HepG2 (cell line): ENCODE data around the gene RAB11FIP5. TPM values are rescaled to one million over a fixed set of nuclear protein-coding genes. Genes with fewer than 3 reads are reported as not detected.

Experiments
- HCFC1 ChIP-seq: fragments of 150-350 bp; IDR thresholded peaks from 2 replicates; pipeline ENCODE4 v1.6.1; 2014; ENCODE audit warnings: low read depth, low read length
- HES4 ChIP-seq: sonication (generic); formaldehyde crosslinking; IDR thresholded peaks from 2 replicates; pipeline ENCODE4 v1.9.0; 2021; ENCODE audit warnings: mild to moderate bottlenecking, missing genetic modification reagents, borderline replicate concordance
- KDM2A ChIP-seq: sonication (generic); formaldehyde crosslinking; IDR thresholded peaks from 2 replicates; pipeline ENCODE4 v1.4.0; 2020; ENCODE audit warnings: low read depth, missing genetic modification reagents, borderline replicate concordance
- NCOA5 ChIP-seq: sonication (generic); formaldehyde crosslinking; IDR thresholded peaks from 2 replicates; pipeline ENCODE4 v1.4.0; 2020; ENCODE audit warnings: missing genetic modification reagents
- NR2F2 ChIP-seq: IDR thresholded peaks from 2 replicates; pipeline ENCODE4 v1.6.1; 2012; ENCODE audit warnings: low read depth, inconsistent platforms, borderline replicate concordance
- PHF5A ChIP-seq: IDR thresholded peaks from one replicate; pipeline ENCODE4 v1.6.1; 2018; ENCODE audit warnings: low read depth, missing genetic modification reagents; ENCODE audit not compliant: unreplicated experiment
- SMAD3 ChIP-seq: sonication (generic); formaldehyde crosslinking; IDR thresholded peaks from 2 replicates; pipeline ENCODE4 v1.4.0; 2020; ENCODE audit warnings: missing genetic modification reagents
- THYN1 ChIP-seq: sonication (generic); formaldehyde crosslinking; IDR thresholded peaks from 2 replicates; pipeline ENCODE4 v1.8.1; 2023; ENCODE audit warnings: low read depth, mild to moderate bottlenecking, moderate library complexity, missing genetic modification reagents, borderline replicate concordance
- ZNF441 ChIP-seq: sonication (generic); formaldehyde crosslinking; IDR thresholded peaks from 2 replicates; pipeline ENCODE4 v1.7.0; 2021; ENCODE audit warnings: missing genetic modification reagents, borderline replicate concordance
- polyA plus RNA-seq, 8 experiments: library from polyadenylated mRNA; depleted of rRNA in 3 of 8; stranded (reverse) in 7 of 8; unstranded in 1 of 8; fragments of >200 nt; fragmentation: Illumina TruSeq in 4 of 8; extraction: Trizol in 4 of 8; gene quantifications; 2 replicates each; pipeline versions ENCODE4 v1.2.1 to v1.2.3, GENCODE V29; 2011 to 2016; ENCODE audit warnings: low read depth in 4 of 8, missing spikeins in 1 of 8, mixed read lengths in 1 of 8; ENCODE audit not compliant: insufficient read depth in 1 of 8
- total RNA-seq, 5 experiments: library from RNA; depleted of rRNA; stranded (reverse); fragments of >200 nt; fragmentation: Illumina TruSeq; extraction: Trizol; gene quantifications; 2 replicates each; pipeline ENCODE4 v1.2.3, GENCODE V29; 2016; ENCODE audit warnings: low read depth in 1 of 5
- TF ChIP-seq, protein P1 (sequence below): sonication (generic); formaldehyde crosslinking; conservative IDR thresholded peaks from 2 replicates; pipeline ENCODE4 v1.4.0; 2020; ENCODE audit warnings: missing genetic modification reagents
- TF ChIP-seq, protein P2 (sequence below): IDR thresholded peaks from 2 replicates; pipeline ENCODE4 v1.6.1; 2012; ENCODE audit warnings: inconsistent platforms
- TF ChIP-seq, protein P3 (sequence below): sonication (generic); formaldehyde crosslinking; IDR thresholded peaks from 2 replicates; pipeline ENCODE4 v1.5.0; 2020; ENCODE audit warnings: mild to moderate bottlenecking, missing genetic modification reagents
- TF ChIP-seq, protein P4 (sequence below): sonication (generic); formaldehyde crosslinking; IDR thresholded peaks from 2 replicates; pipeline ENCODE4 v1.4.0; 2020; ENCODE audit warnings: missing genetic modification reagents
- TF ChIP-seq, protein P5 (sequence below): sonication (generic); formaldehyde crosslinking; IDR thresholded peaks from 2 replicates; pipeline ENCODE4 v1.8.1; 2023; ENCODE audit warnings: mild to moderate bottlenecking, inconsistent platforms, moderate library complexity, missing genetic modification reagents, borderline replicate concordance
- TF ChIP-seq, protein P6 (sequence below): sonication (generic); formaldehyde crosslinking; IDR thresholded peaks from 2 replicates; pipeline ENCODE4 v1.5.0; 2020; ENCODE audit warnings: missing genetic modification reagents, mild to moderate bottlenecking, borderline replicate concordance
- TF ChIP-seq, protein P7 (sequence below): sonication (generic); formaldehyde crosslinking; IDR thresholded peaks from 2 replicates; pipeline ENCODE4 v1.4.0; 2020; ENCODE audit warnings: missing genetic modification reagents

RAB11FIP5 gene
- total and polyA plus RNA-seq, 2 of the 13 experiments (the other 11 are each of a cell fraction or from before 2014, with no cell fraction given) = 9.4 to 22.9 TPM

DNA sequence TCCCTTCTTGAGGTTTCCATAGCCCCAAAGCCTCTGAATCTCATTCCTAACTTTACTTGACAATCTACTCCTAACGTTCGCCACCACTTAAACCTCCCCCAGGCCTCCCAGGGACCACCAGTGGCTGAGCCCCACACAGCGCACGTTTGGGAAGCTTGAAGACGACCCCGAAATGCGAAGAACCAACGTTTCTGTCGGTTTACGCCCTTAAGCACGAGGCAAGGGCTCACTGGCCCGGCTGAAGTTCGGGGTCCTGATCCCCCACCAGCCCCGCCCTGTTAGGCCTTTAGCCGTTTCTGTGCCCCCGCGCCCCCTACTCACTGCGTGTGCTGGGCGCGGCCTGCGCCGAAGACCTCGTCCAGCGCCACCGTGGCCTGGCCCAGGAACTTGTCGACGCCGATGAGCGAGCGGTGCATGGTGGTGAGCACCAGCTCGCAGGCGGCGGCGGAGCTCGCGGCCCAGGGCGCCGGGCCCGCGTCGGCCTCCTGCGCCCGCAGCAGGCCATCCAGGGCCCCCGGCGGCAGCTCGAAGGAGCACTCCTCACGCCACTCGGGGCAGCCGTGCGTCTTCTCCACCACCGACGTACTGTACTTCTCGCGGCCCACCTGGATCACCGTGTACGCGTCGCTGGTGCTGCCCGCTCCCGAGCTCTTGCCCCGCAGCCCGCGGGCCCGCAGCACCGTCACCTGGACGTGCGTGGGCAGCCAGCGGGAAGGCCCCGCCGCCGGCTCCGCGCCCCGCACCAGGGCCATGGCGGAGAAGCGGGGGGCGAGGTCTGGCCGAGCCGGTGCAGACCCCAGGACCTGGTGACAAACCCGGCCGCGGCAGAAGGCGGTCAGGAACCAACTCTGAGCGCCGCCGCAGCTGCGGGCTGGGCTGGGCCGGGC, 479 bp downstream of the RAB11FIP5 start (continued):
- TF ChIP-seq, protein P1, sequence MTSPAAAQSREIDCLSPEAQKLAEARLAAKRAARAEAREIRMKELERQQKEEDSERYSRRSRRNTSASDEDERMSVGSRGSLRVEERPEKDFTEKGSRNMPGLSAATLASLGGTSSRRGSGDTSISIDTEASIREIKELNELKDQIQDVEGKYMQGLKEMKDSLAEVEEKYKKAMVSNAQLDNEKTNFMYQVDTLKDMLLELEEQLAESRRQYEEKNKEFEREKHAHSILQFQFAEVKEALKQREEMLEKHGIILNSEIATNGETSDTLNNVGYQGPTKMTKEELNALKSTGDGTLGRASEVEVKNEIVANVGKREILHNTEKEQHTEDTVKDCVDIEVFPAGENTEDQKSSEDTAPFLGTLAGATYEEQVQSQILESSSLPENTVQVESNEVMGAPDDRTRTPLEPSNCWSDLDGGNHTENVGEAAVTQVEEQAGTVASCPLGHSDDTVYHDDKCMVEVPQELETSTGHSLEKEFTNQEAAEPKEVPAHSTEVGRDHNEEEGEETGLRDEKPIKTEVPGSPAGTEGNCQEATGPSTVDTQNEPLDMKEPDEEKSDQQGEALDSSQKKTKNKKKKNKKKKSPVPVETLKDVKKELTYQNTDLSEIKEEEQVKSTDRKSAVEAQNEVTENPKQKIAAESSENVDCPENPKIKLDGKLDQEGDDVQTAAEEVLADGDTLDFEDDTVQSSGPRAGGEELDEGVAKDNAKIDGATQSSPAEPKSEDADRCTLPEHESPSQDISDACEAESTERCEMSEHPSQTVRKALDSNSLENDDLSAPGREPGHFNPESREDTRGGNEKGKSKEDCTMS (CRISPR knock-in tag) = no peak
- TF ChIP-seq, protein P2, sequence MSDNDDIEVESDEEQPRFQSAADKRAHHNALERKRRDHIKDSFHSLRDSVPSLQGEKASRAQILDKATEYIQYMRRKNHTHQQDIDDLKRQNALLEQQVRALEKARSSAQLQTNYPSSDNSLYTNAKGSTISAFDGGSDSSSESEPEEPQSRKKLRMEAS = peak; percentile 96
- TF ChIP-seq PHF5A (CRISPR knock-in tag) = no peak
- TF ChIP-seq, protein P3, sequence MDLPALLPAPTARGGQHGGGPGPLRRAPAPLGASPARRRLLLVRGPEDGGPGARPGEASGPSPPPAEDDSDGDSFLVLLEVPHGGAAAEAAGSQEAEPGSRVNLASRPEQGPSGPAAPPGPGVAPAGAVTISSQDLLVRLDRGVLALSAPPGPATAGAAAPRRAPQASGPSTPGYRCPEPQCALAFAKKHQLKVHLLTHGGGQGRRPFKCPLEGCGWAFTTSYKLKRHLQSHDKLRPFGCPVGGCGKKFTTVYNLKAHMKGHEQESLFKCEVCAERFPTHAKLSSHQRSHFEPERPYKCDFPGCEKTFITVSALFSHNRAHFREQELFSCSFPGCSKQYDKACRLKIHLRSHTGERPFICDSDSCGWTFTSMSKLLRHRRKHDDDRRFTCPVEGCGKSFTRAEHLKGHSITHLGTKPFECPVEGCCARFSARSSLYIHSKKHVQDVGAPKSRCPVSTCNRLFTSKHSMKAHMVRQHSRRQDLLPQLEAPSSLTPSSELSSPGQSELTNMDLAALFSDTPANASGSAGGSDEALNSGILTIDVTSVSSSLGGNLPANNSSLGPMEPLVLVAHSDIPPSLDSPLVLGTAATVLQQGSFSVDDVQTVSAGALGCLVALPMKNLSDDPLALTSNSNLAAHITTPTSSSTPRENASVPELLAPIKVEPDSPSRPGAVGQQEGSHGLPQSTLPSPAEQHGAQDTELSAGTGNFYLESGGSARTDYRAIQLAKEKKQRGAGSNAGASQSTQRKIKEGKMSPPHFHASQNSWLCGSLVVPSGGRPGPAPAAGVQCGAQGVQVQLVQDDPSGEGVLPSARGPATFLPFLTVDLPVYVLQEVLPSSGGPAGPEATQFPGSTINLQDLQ (CRISPR knock-in tag) = peak; percentile 85
- TF ChIP-seq HES4 (CRISPR knock-in tag) = peak; percentile 96
- TF ChIP-seq, protein P4, sequence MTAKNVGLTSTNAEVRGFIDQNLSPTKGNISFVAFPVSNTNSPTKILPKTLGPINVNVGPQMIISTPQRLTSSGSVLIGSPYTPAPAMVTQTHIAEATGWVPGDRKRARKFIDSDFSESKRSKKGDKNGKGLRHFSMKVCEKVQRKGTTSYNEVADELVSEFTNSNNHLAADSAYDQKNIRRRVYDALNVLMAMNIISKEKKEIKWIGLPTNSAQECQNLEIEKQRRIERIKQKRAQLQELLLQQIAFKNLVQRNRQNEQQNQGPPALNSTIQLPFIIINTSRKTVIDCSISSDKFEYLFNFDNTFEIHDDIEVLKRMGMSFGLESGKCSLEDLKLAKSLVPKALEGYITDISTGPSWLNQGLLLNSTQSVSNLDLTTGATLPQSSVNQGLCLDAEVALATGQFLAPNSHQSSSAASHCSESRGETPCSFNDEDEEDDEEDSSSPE (CRISPR knock-in tag) = peak; percentile 64
- TF ChIP-seq NR2F2 = no peak
- TF ChIP-seq SMAD3 (CRISPR knock-in tag) = no peak
- TF ChIP-seq, protein P5, sequence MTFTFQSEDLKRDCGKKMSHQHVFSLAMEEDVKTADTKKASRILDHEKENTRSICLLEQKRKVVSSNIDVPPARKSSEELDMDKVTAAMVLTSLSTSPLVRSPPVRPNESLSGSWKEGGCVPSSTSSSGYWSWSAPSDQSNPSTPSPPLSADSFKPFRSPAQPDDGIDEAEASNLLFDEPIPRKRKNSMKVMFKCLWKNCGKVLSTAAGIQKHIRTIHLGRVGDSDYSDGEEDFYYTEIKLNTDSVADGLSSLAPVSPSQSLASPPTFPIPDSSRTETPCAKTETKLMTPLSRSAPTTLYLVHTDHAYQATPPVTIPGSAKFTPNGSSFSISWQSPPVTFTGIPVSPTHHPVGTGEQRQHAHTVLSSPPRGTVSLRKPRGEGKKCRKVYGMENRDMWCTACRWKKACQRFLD (CRISPR knock-in tag) = no peak
- peak; percentile 45; the same call in 1 of the 2 replicates for TF ChIP-seq KDM2A
- no peak for TF ChIP-seq HCFC1
- TF ChIP-seq, protein P6, sequence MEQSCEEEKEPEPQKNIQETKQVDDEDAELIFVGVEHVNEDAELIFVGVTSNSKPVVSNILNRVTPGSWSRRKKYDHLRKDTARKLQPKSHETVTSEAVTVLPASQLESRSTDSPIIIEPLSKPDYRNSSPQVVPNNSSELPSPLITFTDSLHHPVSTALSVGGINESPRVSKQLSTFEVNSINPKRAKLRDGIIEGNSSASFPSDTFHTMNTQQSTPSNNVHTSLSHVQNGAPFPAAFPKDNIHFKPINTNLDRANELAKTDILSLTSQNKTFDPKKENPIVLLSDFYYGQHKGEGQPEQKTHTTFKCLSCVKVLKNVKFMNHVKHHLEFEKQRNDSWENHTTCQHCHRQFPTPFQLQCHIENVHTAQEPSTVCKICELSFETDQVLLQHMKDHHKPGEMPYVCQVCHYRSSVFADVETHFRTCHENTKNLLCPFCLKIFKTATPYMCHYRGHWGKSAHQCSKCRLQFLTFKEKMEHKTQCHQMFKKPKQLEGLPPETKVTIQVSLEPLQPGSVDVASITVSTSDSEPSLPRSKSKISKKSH (CRISPR knock-in tag) = no peak
- TF ChIP-seq, protein P7, sequence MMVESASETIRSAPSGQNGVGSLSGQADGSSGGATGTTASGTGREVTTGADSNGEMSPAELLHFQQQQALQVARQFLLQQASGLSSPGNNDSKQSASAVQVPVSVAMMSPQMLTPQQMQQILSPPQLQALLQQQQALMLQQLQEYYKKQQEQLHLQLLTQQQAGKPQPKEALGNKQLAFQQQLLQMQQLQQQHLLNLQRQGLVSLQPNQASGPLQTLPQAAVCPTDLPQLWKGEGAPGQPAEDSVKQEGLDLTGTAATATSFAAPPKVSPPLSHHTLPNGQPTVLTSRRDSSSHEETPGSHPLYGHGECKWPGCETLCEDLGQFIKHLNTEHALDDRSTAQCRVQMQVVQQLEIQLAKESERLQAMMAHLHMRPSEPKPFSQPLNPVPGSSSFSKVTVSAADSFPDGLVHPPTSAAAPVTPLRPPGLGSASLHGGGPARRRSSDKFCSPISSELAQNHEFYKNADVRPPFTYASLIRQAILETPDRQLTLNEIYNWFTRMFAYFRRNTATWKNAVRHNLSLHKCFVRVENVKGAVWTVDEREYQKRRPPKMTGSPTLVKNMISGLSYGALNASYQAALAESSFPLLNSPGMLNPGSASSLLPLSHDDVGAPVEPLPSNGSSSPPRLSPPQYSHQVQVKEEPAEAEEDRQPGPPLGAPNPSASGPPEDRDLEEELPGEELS = 0 out of 2 replicates have a peak, but pooled peaks have one; percentile 13
- no peak for TF ChIP-seq NCOA5 (CRISPR knock-in tag)
- 0 out of 2 replicates have a peak, but pooled peaks have one; percentile 32 for TF ChIP-seq THYN1 (CRISPR knock-in tag)
- no peak for TF ChIP-seq ZNF441 (CRISPR knock-in tag)
